ENCODE measurements around the gene GPI.

GRCh38 chr19:34363930-34364329, 1.1 kb upstream of the GPI start:
- TF ChIP-seq POLR2A (IDR thresholded peaks at IDR 0.05) = no peak
- TF ChIP-seq, protein P1, sequence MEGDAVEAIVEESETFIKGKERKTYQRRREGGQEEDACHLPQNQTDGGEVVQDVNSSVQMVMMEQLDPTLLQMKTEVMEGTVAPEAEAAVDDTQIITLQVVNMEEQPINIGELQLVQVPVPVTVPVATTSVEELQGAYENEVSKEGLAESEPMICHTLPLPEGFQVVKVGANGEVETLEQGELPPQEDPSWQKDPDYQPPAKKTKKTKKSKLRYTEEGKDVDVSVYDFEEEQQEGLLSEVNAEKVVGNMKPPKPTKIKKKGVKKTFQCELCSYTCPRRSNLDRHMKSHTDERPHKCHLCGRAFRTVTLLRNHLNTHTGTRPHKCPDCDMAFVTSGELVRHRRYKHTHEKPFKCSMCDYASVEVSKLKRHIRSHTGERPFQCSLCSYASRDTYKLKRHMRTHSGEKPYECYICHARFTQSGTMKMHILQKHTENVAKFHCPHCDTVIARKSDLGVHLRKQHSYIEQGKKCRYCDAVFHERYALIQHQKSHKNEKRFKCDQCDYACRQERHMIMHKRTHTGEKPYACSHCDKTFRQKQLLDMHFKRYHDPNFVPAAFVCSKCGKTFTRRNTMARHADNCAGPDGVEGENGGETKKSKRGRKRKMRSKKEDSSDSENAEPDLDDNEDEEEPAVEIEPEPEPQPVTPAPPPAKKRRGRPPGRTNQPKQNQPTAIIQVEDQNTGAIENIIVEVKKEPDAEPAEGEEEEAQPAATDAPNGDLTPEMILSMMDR (IDR thresholded peaks at IDR 0.05) = no peak
